Right lung (tissue), 10 donors: ENCODE data around the gene GORAB. TPM values are rescaled to one million over a fixed set of nuclear protein-coding genes. Genes with fewer than 3 reads are reported as not detected.
A peak's percentile ranks its signal among the peaks of the same experiment; 100 is the strongest.

Experiments
- DNase-seq, 2 donors: peaks; one replicate each; pipeline ENCODE4 v3.0.0-alpha.2; 2013
- long read RNA-seq, 8 donors: transcript quantifications; one replicate each; lab custom pipeline, GENCODE V29; 2026
- polyA plus RNA-seq, 5 donors: library from polyadenylated mRNA; unstranded; fragments of 120-200 nt; gene quantifications; one replicate each; pipeline versions ENCODE4 v1.2.1 to v1.2.3, GENCODE V29; 2013; ENCODE audit warnings: inconsistent platforms in 1 of 5, low replicate concordance in 1 of 5; ENCODE audit not compliant: insufficient read length in 5 of 5, insufficient read depth in 1 of 5

The GORAB gene, protein sequence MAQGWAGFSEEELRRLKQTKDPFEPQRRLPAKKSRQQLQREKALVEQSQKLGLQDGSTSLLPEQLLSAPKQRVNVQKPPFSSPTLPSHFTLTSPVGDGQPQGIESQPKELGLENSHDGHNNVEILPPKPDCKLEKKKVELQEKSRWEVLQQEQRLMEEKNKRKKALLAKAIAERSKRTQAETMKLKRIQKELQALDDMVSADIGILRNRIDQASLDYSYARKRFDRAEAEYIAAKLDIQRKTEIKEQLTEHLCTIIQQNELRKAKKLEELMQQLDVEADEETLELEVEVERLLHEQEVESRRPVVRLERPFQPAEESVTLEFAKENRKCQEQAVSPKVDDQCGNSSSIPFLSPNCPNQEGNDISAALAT
- polyA plus RNA-seq: 10 to 100 TPM; 17.8 to 30.9 (median 25.8) TPM
- long read RNA-seq, donor 1, partial matches to known transcripts: 0 of 6 reads
- long read RNA-seq, donor 1, other reads (novel, unspliced or antisense): 0 of 6 reads
- long read RNA-seq, donor 2, partial matches to known transcripts: 0 of 3 reads
- long read RNA-seq, donor 2, other reads (novel, unspliced or antisense): 0 of 3 reads
- long read RNA-seq, donor 3, partial matches to known transcripts: 0 of 3 reads
- long read RNA-seq, donor 3, other reads (novel, unspliced or antisense): 0 of 3 reads
- long read RNA-seq, donor 4, partial matches to known transcripts: 0 of 5 reads
- long read RNA-seq, donor 4, other reads (novel, unspliced or antisense): 0 of 5 reads
- long read RNA-seq, donor 5, transcript GORAB-202 (5 exons, 2,189 nt): major isoform, 7 of 9 reads
- long read RNA-seq, donor 5, partial matches to known transcripts: 0 of 9 reads
- long read RNA-seq, donor 5, other reads (novel, unspliced or antisense): 0 of 9 reads
- long read RNA-seq, donor 6, partial matches to known transcripts: 0 of 4 reads
- long read RNA-seq, donor 6, other reads (novel, unspliced or antisense): 0 of 4 reads
- long read RNA-seq, donor 7, partial matches to known transcripts: 0 of 1 reads
- long read RNA-seq, donor 7, other reads (novel, unspliced or antisense): 0 of 1 reads
- long read RNA-seq, donor 8, partial matches to known transcripts: 0 of 1 reads
- long read RNA-seq, donor 8, other reads (novel, unspliced or antisense): 0 of 1 reads

DNA sequence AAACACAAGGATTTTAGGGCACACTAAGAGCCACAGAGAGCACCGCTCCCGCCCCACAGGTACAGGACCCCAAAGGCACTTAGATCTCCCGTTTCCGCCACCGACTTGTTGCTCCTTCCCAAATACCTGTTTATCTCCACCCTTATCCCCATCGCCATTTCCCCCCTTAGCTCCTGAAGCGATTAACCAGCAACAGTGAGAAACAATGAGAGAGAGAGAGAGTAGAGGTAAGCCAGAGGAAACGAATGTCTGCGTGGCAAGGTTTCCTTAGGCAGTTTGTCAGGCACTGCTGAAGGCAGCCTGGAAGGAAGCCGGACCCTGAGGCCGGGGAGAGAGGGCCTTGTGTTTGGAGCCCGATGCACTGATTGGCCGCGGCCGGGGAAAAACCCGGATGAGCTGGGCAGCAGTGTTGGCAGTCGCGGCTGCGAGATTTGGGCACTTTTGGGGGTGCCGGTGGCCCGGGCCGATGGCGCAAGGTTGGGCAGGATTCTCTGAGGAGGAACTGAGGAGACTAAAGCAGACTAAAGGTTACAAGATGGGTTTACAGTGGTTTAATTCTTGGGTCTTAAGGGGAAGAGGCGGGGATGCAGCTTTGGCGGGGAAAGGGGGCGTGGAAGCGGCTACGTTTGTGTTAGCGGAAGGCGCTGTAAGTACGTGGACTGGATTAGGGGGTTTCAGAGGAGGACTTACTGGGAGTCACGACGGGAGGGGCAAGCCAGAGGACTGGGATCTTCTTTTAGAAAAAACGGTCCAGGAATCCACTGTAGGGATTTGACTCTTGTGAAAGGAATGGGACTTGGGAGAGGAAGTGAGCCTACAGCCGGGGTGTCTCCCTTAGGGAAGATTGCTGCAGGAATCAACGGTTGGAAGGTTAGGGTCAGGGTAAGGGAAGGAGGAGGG, at the start of gene GORAB:
TSS of gene GORAB (plus strand) at position 409 of the 900 bp plus-strand sequence. CDS start at position 467, 58 bp downstream.
- peak; percentile 89 to 91 for DNase-seq

DNA sequence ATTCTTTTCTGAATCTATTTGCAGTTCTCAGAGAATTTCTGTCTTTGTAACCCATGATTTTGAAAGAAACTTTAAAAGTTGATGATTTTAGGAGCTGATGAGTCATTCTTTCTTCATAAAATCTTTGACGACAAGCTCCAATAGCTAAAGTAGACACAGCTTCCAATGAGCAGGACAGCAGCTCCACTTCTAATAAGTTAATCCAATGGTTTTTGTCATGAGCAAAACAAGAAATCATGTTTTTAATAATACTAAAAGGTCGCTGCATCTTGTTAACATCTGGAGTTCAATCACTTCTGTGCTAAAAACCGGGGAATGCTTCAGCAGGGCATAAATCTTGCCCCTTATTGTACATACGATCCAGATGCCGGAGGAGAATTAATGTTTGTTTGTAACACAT, 48.9 kb upstream of the GORAB start:
- DNase-seq: no peak

DNA sequence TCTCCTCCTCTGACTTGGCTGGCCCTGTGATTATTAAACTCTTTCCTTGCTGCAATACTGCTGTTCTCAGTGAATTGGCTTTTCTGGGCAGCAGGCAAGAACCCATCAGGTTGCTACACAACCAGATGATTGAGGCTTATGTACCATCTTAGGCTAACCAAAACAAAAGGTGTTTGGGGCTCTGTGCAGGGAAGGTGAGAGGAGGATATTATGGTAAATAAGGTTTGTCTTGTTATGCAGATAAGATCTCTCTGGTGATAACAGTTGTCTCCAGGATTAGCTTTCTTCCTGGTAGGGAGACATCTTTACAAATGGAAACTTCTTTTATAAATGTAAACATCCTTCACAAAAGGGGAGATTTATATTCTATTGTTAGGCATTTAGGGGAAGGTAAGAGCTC, 44.5 kb upstream of the GORAB start:
- no peak for DNase-seq

DNA sequence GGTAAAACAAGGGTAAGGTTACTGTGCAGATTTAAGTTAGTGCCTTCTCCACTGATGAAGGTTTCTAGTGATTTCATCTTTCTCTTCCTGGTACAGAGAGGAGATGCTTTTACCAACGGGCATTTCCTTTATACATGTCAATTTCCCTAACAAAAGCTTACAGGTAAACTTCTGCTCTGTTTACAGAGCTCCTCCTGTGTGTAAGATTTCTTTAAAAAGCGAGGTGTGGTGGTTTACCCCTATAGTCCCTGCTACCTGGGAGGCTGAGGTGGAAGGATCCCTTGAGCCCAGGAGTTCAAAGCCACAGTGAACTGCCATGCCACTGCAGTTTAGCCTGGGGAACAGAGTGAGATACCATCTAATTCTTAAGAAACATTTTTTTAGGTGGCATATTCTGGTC, 40.7 kb upstream of the GORAB start:
- DNase-seq: no peak

DNA sequence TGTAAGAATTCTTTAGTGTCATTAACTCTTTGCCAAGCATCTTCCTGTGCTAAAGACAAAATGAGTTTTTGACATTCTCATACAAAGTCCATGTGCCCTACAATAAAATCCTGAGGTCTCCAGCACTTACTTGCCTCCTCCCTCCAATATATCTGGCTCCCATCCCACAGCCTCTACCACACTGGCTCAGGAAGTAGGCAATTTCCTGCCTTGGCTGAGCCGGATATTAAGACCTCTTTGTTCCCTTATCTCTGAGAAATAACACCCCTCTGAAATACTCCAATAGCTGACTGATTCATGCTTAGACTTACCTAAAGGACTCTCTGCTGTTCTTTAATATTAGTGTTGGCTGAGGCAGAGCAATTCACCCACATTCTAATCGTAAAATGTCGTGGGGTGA, 37.6 kb upstream of the GORAB start:
- peak; percentile 16 to 38 for DNase-seq

DNA sequence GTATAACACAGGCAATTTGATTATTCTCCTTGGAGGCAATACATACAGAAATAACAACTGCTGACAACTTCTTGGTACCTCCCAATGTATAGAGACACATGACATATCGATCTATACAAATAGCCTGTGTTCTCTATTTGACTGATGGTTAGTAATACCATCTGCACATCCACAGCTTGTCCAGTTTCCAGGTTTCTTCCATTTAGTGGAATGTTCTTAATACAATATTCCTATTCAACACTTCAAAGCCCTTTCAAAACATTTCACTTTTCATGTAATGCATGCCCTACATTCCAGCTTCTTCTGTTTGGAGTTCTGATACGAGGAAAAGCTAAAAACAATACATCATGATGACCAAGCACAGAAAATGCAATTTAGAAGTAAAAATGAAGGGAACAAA, 37.0 kb upstream of the GORAB start:
- no peak for DNase-seq

DNA sequence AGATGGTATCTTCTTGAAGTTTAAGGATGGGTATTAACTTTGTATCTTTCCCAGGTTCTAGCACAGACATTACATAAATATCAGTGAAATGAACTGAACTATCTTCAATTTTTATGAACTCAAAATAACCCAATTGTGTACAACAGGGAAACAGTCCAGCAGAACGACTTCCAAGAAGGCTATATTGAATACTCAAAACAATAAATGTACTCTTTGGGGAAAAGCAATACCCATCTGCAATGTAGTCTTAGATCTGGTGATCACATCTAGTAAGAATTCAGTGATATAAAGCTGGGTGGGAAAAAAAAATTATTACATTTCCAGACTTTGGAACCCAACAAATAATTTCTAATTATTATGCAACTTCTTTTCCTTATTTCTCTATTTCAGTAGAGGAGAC, 33.1 kb upstream of the GORAB start:
- DNase-seq: no peak

DNA sequence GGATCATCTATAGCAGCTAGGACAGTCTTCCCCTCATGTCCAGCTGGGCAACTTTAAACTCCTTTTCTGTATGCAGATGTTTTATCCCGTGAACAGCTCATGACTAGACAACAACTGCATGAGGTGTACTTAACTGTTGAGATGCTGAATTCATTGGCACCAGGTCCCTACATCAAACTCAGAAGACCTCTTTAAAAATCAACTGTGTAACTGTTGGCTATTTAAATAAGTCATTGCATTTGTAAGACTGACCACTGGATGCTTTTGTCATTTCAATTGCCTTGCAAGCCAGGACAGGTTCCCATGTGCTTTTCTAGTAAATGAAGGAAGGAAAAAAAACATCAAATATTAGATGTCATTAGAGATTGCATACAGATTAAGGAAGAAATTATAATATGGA, 28.3 kb upstream of the GORAB start:
- DNase-seq: no peak

DNA sequence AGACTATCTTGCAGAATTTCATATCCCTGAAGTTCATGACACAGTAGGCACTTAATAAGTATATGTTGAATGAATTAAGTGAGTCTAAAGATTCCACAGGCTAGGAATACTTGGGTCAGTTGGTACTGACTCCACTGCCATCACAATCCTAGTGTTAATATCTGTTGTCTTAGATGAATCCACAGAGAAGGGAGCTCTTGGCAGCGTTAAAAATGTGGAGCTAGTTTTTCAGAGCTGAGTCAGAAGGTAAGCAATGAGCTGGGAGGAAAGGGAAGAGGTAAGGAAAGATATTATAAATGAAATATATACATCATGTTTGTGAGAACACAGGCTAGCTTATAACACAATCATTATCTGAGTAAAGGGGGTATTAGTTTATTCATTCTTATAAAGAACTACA, 21.8 kb upstream of the GORAB start:
- no peak for DNase-seq

DNA sequence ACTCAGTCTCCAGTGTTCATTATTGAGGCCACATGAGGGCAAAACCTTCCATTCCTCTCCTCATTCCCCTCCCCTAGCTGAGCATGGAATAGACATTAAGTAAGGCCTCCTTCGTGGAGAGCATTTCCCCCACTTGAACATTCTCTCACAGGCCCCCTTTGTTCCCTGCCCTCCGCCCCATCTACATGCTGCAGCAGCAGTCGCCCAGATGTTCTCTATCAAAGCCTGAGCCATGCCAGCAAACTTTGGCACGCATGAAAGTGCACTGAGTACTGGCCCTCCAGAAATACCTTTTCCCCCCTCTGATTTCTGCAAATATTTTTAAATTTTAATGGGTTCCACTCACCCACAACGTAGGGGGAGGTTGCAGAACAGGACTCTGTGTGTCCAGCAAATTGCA, 20.9 kb upstream of the GORAB start:
- no peak for DNase-seq

DNA sequence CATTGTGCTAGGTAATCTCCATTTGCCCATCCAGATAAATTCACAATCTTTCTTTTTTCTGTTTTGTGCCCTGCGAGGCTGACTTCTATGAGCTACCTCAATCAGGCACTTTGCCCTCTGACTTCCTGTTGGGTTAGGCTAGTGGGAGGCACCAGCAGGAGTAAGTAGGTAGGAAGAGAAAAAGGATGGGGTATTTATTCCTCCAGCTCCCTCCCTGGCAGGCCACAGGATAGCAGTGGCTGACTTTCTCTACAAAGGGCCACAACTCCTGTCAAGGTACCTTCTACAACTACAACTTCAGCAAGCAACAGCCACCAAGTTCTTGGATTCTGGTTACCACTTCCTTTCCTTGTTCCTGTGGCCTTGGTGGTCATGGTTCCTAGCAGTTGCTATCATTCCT, 18.8 kb upstream of the GORAB start:
- DNase-seq: no peak

DNA sequence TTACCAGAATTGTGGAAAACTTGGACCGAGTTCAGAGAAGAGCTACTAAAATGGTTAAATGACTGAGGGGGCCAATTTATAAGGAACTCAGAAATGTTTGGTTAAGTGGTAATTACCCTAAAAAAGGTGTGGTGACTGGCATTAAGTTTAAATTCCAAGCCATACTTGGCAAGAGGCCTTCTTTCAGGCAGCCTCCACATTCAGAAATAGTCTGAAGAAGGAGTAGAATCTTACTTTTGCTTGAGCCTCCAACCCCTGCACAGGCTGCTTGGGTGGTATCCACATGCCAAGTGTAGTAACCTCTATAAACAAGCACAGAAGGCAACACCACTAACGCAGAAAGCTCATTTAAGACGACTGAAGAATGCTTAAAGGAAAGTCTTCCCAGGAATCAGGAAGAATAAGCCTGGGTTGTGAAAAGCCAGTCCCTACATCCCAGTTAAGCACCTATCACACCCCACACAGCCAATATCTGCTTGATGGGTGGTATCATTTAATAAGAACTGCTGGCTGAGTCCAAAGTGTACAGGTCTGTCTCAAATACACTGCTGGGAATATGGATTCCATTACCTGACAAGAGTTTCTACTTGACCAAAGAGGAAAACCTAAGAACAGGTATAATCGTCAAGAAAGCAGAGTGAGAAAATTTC, 13.7 kb upstream of the GORAB start:
- no peak for DNase-seq

DNA sequence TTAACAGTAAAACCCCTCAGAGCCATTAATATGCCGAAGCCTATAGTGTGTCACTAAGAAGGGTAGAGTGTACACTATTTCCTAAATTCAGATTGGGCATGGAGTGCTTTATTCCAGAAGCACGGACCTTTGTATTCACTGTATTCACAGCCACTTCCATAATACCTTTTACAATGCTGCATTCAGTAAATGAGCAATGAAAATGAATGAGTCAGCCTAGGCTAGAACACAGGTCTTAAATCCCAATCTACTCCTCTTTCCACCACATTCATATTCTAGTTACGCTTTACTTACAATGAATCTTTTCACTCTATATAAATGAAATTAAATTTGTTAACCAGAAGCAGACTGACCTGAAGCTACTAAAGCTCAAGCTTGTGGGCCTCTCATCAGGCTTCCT, 13.0 kb upstream of the GORAB start:
- DNase-seq: no peak

DNA sequence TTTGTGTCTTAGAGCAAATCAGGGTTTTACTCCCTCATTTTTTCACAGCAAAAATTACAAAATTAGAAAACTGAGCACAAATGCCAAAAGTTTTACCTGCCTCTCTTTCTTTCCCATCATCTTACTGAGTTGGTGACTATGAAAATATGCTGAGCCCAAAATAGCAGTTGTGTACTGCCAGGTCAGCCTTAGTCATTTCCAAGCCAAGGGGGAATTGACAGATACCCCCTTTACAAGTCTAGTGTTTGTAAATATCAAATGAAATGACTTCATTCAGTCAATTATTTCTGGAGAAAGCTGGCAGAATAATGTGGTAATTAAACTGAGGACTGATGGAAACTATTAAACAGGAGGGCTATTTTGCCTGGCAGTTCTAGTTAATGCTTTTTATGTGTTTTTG, 11.4 kb upstream of the GORAB start:
- no peak for DNase-seq

DNA sequence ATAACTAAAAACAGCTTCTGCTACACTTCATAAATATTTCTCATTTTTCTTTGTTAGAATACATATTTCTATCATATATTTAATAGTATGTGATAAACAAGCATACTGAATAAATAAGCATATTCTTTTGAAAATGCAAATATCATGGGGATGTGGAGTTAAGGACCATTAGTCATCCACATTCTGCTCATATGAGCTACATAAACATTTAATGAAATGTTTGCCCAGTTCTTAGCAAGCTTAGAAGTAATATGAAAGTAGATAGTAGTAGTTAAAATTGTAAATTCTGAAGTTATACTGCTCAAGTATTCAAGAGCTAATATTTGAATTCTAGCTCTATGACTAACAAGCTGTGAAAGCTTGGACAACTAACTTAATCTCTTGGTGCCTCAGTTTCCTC, 10.1 kb upstream of the GORAB start:
- DNase-seq: no peak

DNA sequence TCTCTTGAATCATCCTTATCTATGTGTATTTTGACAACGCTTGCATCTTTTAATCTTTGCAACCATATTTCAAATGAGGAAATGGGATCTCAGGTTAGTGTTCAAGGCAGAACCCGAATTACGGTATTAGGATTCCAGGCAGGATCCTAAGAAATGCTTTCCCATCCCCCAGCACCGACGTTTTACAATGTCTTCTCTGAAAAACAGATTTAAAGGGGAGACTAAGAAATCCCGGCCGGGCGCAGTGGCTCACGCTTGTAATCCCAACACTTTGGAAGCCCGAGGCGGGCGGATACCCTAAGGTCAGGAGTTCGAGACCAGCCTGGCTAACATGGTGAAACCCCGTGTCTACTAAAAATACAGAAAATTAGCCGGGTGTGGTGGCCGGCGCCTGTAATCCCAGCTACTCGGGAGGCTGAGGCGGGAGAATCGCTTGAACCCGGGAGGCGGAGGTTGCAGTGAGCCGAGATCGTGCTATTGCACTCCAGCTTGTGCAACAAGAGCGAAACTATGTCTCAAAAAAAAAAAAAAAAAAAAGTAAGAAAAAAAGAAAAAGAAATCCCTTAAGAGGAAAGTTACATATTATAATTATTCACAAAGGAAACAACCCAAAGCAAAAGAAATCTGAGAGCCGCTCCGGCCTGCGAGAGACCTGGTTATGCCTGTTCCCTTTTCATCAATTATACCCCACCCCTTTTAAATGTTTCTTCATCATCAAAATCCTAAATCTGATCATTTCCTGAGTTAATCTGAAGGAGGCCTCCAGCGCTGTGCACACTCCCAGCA, 801 bp upstream of the GORAB start:
- DNase-seq: peak in 1 of 2 donors; percentile 1

DNA sequence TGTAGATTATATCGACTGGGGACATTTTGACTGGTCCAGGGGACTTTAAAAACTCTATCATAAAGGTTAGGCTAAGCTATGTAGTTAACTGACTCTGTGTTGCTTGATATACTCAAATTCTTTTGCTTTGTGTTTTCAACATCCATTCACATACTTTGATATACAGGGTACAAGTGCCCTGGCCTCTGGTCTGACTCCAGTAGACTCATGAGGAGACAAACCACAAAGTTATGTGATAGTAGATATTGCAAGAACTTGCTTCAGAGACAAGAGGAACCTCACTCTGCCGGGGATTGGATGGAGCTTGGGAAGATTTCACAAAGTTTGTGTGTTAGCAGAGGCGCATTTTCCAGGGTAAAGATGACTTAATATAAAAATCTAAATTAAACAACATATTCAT, 1.3 kb downstream of the GORAB start:
- no peak for DNase-seq

DNA sequence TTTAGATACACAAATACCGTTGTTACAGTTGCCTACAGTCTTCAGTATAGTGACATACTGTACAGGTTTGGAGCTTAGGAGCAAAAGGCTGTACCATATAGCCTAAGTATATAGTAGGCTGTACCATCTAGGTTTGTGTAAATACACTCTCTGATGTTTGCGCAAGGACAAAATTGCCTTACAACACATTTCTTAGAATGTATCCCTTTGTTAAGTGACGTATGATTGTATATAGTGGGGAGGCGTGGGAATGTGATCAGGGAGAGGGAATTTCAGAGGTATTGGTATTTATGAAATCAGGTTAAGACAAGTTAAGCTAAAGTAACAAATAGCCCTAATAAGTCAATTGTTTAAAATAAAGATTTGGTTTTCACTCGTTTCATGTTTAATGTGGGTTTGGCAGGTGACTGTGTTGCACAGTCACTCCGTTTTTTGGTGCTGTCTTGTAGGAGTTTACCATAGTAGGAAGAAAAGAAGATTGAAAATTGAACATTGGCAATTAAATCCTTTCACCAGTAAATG, 2.7 kb downstream of the GORAB start:
- no peak for DNase-seq

DNA sequence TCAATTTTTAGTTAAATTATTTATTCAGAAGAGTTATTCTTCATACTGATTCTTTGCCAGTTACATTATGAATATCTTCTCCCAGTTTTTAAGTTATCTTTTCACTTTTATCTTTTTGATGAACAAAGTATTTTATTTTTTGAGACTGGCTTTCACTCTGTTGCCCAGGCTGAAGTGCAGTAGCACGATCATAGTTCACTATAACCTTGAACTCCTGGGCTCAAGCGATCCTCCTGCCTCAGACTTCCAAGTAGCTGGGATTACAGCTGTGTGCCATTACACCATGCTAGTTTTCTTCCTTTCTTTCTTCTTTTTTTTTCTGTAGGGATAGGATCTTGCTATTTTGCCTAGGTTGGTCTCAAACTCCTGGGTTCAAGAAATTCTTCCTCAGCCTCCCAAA, 3.5 kb downstream of the GORAB start:
- DNase-seq: no peak
